GM21825 (cell line): ENCODE results near the gene AGTRAP.

ENCODE experiments used
- ATAC-seq: cut with Tn5 transposase; IDR thresholded peaks from one replicate; pipeline ENCODE4 v1.9.1; 2021; ENCODE audit warnings: mild to moderate bottlenecking, moderate library complexity; ENCODE audit not compliant: unreplicated experiment

AGTRAP gene, protein sequence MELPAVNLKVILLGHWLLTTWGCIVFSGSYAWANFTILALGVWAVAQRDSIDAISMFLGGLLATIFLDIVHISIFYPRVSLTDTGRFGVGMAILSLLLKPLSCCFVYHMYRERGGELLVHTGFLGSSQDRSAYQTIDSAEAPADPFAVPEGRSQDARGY

DNA sequence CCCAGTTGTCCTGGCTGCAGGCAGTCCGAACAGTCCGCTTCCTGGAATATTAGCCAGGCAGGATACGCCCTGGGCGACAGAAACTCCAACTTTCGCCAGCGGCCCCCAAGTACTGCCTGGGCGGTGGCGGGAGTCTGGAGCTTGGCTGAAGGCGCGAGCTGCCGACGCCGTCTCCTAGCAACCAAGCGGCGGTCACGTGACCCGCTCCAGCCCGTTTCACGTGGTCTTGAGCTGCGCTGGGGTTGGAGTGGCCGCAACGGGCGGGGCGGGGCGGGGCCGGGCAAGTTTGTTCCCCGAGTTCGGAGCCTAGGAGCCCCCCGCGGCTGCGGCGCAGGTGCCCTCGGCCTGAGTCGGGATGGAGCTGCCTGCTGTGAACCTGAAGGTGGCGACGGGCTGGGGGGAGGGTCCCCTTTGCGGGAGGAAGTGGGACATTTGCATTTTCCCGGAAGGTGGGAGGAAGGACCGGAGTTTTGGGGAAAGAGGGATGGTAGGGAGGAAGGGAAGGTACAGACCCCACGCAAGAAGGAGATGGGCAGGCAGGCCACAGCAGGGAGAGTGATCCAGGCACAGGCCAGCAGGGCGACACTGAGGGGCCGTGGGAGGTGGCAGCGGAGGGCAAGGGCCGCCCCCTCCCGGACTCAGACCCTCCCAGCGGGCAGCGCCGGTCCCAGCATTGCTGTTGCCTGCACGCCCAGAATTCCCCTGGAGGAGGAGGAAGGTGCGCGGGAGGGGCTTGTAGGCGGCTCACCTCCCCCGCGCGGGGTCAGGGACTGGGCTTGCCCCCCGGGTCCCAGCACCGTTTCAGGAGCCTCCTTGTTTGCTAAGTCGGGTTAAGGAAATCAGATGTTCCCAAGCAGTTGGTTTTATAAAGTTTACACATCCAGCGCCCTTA lies at the start of gene AGTRAP:
AGTRAP (plus strand) TSS at position 283 of the 892 bp plus-strand sequence; CDS start at position 356, 73 bp downstream.
- no peak for ATAC-seq

DNA sequence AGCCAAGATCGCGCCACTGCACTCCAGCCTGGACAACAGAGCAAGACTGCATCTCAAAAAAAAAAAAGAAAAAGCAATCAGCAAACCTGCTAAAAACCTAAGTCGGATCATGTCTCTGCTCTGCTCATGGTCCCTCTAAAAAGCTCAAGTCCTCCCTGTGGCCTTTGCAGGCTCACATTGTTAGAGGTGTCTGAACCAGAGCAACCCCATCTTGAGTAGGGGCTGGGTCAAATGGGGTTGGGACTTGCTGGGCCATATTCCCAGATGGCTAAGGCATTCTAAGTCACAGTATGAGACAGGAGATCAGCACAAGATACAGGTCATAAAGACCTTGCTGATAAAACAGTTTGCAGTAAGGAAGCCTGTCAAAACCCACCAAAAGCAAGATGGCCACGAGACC lies 47.4 kb upstream of the AGTRAP start:
- ATAC-seq: no peak

DNA sequence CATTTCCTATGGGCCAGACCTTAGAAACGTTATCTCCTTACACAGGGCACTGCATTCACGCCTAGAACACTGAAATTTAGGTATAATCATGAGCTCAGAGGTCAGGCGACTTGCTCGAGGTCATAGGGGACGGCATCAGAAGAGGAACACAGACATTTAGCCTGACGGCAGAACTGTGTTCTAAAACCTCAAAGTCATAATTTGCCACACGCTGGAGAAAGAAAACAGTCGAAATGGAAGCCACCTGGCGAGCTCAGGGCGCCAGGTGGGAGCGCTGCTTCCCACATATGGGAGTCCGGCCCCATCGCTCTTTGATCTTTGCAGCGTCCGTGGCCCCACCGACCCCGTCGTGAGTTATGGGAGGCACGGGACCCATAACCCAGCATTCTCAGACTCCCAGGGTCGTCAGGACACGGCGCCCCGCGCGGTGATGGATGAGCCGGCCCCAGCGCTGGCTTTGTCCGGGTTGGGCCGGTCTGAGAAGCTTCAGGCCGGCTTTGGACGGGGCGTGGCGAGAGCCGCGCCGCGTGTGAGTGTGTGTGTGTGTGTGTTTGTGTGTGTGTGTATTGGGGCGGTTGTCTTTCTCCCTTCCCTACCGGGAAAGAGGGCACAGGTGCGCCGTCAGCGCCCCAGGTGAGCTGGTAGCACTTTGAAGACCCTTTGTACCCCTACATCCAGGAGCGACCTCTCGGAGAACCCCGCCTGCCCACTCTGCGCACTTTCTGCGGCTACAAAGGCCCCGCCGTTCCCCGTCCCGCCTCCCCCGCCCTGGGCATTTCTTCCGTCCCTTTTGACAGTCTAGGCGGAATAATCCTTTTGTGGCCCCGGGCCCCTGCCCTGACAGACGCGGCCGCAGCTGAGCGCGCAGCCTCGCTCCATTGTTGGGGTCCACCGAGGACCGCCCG lies 45.3 kb upstream of the AGTRAP start:
- no peak for ATAC-seq

DNA sequence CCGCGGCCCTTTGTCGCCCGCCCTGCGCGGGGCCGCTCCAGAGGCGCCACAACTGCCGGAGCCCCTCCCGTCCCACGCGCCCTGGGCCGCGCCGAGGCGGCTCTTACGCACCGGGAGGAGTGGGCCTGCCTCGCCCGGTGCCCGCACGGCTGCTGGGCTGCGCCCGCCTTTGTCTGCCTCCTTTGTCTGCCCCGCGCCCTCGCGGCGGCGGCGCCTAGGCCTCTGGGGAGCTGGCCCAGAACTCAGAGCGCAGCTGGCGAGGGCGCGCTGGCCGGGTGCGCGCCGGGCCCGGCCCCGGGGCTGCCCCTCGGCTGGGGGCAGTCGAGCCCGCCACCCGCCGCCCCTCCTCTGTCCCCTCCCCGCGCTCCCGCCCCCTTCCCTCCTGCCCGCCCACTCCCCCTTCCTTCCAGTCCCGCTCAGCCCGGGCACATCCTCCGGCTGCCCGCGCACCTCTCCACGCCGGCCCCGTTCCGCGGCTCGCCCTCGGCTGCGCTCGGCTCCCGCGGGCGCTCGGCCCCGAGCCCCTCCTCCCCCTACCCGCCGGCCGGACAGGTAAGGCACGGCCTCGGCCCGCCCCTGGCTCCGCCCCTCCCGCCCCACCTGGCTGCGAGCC lies 44.5 kb upstream of the AGTRAP start, which contains the start of gene DRAXIN:
DRAXIN (plus strand) TSS at position 409 of the 613 bp plus-strand sequence. CDS start 14,549 bp downstream, outside the sequence.
- no peak for ATAC-seq

DNA sequence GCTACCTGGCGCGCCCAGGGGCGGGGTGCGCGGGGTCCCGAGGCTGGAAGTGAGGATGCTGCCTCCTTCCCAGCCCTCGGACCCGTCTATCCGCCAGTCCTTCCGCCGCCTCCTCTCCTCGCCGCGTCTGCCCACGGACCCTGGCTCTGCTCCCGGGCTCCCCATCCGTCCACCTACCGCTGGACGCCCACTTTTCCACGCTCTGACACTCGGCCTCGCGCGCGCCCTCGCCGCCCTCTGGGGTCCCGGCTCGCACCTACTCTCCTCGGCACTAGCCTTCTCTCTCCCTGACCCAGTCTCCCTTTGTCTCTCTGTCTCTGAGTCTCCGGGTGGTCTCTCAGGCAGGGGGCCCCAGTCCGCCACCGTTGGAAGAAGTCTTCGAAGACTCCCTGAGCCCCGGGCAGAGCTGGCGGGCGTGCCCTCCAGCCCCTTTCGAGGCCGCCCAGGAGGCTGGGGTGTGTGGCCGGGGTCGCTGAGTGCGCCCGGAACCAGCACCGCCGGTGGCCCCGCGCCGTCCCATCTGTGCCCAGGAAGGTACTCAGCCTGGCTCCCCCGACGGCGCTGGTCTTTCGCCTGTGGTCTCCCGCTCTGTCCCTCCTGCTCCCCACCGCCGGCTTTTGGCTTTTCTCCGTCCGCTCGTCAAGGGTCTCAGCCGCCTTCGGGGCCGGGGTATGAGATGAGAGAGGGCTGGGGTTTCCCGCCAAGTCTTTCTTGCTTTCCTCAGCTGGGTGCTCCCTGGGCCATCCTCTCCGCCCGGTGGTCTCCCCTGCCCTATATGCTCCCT lies 43.8 kb upstream of the AGTRAP start:
- ATAC-seq: no peak

DNA sequence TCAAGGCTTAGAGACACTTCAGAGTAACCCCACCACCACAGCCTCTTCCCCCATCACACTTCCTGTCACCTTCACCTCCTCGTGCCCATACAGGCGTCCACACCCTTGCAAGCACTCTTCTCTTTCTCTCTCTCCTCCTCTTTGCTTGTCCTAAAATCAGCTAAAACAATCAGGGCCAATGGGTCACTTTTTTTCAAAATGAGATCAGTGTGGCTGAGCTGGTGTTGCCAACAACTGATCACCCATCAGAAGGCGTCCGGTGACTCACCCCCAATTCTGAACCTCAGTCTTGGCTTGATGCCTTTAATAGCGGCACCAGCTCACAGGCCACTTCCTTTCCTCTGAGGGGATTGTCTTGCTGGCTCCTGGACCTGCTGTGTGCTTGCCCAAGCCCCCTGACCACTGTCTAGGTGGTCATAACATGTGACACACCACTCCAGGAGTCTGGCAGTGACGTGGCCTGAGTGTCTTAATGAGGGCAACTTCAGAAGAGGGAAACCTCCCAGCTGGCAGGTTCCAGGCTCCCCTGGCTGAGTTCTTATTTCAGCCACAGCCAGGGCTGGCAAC lies 42.8 kb upstream of the AGTRAP start:
- no peak for ATAC-seq

DNA sequence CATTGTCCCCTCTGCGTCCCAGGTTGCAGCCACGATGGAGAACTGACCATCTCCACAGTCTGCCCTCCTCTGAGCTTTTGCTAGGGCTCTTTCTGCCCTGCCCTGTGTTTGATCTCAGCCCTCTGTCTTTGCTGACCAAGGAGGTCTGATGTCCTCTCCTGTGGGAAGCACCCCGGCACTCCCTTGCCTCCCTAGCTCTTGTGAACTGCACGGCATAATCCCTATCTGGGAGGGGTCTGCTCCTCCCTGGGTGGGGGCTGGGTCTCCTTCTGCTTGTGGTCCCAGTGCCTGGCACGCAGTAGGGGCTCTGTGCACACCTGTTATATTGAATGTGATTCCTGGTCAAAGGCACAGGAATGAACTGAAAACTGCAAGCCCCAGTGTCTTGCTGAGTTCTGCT lies 42.0 kb upstream of the AGTRAP start:
- no peak for ATAC-seq

DNA sequence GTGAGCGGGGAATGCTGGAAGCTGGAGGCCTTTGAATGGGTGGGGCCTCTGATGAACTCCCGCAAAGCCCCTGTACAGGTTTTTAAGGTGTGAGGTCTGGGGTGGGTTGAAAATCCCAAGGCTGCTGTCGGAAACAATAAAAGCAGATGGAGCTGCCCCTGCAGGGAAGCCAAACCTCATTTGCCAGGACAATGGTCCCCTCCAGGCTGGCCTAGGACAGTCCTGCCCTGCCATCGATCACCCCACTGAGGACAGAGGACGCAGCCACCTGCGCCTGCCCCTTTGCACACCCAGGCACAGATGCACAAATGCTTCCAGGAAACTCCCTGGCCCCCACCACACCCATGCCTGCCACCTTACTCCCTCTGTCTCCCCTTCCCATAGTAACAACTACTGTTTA lies 40.1 kb upstream of the AGTRAP start:
- ATAC-seq: no peak

DNA sequence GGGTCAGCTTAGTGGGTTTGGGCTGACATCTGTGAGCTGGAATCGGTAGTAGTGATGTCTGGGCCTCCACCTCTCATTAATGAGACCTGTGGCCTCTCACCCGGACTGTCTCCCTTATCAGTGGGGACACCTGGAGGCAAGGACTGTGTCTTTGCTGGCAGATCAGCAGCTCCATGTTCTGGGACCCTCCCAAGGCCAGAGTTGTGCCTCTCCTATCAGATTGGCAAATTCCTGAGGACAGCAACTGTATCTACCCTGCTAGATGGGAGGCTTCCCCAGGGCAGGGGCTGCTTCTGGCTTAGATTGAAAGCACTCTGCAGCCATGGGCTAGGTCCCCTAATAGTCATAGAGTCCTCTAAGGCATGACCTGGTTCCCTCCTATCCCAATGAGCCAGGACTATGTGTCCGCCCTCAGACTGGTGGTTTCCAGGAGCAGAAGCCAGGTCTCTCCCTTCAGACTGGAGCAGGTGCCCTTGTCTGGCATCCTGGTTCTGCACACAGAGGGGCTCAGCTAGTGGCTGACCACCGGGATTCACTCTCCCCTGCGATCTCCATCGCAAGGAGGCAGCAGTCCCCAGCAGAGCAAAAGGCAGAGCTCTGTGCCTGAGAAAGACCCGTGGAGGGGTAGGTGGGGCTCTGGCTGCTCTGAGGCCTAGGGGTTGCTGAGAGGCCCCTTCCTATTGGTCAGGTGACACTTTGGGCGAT lies 38.6 kb upstream of the AGTRAP start:
- ATAC-seq: no peak

DNA sequence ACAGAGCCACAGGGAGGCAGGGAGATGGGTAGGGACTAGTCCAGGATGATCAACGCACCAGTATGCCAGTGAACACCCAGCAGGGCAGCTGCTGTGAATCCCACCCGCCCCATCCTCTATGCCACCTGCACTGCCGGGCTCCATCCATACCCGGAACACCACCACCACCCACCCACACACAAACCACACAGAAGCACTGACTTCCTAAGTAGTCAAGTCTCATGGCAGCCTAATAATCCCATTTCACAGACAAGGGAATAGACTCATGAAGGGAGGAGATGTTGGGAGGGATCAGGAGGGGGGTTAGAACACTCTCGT lies 38.1 kb upstream of the AGTRAP start:
- ATAC-seq: no peak

DNA sequence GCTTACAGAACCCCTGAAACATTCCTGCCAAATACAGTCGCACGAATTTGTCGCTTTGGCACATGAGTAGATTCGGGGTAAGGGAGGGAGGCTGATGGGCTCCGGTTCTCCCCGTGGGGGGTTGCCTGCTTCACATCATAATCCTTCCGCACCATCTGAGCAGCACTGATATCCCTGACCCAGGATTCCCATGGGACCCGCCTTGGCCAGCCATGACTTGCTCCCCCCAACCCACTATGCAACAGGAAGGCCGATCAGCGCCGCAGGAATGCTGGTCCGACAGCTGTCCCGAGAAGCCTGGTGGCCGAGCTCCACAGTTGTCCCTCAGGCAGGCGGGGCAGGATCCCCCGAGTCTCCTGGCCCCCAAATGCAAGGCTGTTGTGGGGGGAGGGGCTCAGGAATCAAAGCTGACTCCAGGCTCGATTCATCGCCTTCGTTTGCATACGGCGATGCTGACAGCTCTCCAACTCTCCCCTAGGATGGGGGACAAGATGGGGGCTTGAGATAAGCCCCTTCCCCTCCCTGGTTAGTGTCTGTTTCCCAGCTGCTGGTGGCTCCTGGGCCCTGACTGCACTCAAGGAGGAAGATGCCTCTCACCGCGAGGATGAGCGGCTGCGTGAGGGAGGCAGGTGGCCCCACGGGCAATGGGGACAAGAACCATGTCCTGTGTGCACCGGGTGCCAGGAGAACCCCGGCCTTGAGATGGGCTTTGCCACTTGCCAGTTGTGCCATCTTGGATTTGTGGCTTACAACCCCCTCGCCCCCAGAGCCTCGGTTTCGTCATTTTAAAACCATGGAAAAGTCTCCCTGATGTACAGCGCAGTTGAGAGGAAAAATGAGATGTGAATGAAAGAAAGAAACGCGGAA lies 35.1 kb upstream of the AGTRAP start:
- ATAC-seq: no peak

DNA sequence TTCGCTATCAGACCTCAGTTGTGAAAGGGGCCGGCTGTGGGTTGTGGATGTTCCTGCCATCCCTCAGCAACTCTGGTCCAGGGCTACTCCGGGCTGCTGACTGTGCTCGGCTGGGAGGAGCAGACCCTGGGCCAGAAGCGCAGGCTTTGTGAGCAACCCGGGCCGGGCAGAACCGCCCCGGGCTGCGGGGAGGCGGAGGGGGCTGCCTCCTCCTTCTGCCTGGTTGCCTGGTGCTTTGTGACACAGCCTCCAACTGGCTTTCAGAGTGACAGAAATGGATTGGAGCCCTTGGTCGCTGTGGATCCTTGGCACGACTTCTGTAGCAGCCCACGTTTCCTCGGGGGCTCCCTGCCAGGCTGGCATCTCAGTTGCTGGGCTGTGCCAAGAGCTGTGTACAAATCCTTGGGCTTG lies 34.4 kb upstream of the AGTRAP start:
- no peak for ATAC-seq

DNA sequence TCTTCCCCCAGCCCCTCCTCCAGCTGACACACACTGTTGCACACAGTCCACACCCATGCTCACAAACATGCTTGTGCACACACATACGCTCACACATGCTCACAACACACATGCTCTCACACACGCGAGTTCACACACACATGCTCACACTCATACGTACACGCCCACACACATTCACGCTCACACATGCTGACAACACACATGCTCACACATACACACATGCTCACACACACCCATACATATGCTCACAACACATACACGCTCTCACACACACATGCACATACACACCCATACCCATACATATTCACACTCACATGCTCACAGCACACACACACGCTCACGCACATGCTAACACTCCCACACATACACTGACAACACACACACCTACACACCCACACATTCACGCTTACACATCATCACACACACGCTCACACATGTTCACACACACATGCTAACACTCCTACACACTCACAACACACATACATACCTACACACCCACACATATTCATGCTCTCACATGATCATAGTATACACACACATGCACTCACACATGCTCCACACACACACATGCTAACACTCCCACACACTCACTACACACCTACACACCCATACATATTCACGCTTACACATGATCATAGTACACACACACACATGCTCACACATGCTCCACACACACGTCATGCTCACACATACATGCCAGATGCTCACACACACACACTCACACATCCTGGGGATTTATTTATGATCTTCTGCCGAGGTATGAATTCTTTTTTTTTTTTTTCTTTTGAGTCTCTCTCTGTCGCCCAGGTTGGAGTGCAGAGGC lies 33.7 kb upstream of the AGTRAP start:
- ATAC-seq: no peak

DNA sequence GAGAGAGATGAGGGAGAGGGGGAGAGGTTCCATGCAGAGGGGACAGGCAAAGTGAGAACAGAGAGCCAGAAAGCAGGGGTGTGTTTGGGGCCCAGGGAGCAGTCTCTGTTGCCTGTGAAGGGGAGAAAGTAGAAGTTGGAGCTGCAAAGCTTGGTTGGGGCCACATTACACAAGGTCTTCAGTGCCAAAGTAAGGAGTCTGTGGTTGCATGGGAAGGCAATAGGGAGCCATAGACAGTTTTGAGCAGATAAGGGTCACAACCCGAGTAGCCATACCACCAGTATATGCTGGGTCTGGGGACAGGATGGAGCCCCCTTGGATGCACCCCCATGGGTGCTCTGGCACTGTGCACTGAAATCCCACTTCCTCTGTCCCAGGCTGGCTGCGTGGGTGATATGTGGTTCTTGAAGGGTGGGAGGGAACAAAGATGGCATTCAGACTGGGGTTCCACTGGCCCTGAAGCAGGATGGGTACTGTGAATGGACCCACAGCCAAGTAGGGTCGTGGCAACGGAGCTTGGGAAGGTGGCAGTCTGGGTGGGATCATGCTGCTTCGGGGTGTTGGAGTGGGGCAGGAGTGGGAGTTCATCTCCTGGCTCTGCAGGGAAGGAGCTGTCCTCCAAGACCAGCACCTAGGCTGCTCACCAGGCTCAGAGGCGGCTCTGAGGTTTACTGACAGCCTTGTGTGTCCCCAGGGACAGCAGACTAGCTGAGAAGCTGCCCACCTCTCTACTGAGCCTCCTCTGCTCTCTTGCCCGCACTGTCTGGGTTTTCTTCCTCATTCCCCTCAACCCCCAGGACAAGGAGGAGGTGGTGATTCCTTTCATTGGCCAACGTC lies 32.4 kb upstream of the AGTRAP start:
- ATAC-seq: no peak

DNA sequence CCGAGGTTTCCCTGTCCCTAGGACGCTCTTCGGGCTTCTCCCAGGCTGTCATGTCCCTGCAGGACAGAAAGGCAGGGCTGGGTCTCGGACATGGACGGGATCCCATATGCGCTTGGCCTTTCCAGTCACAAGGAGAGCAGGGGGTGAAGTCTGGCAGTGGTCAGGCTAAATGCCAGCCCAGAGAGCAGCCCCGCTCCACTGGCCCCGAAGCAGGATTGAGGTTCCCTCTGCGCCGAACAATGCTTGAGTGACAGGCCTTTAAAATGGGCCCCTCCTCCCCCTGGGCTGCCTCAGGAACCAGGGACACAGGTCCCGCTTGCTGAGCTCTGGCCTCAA lies 31.8 kb upstream of the AGTRAP start:
- no peak for ATAC-seq

DNA sequence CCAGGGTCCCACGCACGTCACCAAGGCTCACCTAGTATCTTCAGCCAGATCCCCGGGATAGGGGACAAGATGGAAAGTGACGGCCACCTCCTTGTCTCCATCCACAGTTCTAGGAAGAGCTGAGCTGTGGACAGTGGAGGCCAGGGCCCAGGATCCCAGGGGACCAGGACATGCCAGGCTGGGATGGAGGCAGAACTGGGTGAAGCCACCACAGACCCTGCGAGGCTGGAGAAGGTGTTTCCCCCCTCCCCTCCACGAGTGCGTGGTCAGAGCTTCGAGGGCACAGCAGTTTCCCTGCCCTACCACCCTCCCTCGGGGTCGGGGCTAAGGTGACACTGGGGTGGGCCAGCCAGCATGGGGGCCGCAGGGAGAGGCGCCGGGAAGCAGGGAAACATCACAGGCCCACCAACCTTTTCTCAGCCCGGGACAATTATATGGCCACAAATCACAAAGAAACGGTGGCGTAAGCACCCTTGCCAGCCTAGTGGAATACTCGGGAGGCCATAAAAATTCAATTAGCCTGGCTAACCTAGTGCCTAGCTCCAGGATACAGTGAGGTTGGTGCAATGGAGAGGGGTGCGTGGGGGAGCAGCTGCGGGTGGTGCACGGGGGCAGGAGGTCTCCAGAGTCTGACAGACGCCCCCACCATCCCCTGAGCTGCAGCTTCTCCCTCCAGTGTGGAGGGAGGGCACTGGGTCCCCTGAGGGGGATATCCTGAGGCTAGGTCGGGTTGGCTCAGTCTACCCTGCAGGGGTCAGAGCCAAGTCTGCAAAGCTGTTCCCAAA lies 31.1 kb upstream of the AGTRAP start:
- ATAC-seq: no peak
